ENCODE data around the gene CYP4F2. TPM values are rescaled to one million over a fixed set of nuclear protein-coding genes. Genes with fewer than 3 reads are reported as not detected.
"Not testable (repeated sequence)": the region's sequence is repeated elsewhere in the genome, so short reads cannot be mapped to it uniquely, and the experiment has no call there.

Gene CYP4F2
- total and polyA plus RNA-seq, 10 donors: 0.37 TPM; not detected in 9

DNA sequence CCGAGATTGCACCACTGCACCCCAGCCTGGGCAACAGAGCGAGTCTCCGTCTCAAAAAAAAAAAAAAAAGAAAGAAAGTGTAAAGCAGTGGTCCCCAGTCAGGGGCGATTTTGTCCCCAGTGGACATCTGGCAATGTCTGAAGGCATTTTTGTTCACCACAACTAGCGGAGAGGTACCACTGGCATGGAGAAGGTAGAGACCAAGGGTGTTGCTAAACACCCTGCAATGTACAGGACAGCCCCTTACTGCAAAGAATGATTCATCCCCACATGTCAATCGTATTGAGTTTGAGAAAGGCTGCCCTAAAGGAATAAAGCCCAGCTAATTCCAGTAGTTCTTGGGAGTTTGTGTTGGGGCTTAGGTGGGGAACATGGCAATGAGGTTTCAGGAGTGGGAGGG lies 38.7 kb downstream of the CYP4F2 start:
- Histone ChIP-seq H3K27ac (no peak overlapping the region), H3K9me3 (no peaks in the 10 kb centered on the region), H3K27me3 (replicated peaks in 1 of 7) (peaks cover 0 to 36% (median 0%) of the 10 kb centered on the region in 7 donors), H3K36me3 (no peaks in the 10 kb centered on the region), H3K4me3 (no peak overlapping the region), H3K4me1 (no peaks in the 10 kb centered on the region)
- WGBS, 5 donors: 70 to 82% (median 71%) methylated on average over 6 of the region's 6 CpGs
- DNase-seq: no peak
- TF ChIP-seq POLR2A (IDR thresholded peaks at IDR 0.05) (no peak), POLR2AphosphoS5 (IDR thresholded peaks at IDR 0.05) (no peak)
- intact Hi-C loops (cut with DNase I; ENCODE audit: low total_unique reads): no loop called here

GRCh38 chr19:15850385-15850784 lies 47.5 kb downstream of the CYP4F2 start:
- intact Hi-C loops (cut with DNase I; ENCODE audit: low total_unique reads): no loop called here
- H3K27ac ChIP-seq: no peak overlapping the region
- DNase-seq: no peak
- H3K4me1 ChIP-seq: no peaks in the 10 kb centered on the region
- no peaks in the 10 kb centered on the region for H3K36me3 ChIP-seq
- WGBS, 5 donors: 86 to 93% (median 87%) methylated on average over 3 of the region's 3 CpGs
- H3K4me3 ChIP-seq: no peak overlapping the region
- TF ChIP-seq POLR2AphosphoS5 (IDR thresholded peaks at IDR 0.05): no peak
- TF ChIP-seq POLR2A (IDR thresholded peaks at IDR 0.05): no peak
- TF ChIP-seq, protein P1, sequence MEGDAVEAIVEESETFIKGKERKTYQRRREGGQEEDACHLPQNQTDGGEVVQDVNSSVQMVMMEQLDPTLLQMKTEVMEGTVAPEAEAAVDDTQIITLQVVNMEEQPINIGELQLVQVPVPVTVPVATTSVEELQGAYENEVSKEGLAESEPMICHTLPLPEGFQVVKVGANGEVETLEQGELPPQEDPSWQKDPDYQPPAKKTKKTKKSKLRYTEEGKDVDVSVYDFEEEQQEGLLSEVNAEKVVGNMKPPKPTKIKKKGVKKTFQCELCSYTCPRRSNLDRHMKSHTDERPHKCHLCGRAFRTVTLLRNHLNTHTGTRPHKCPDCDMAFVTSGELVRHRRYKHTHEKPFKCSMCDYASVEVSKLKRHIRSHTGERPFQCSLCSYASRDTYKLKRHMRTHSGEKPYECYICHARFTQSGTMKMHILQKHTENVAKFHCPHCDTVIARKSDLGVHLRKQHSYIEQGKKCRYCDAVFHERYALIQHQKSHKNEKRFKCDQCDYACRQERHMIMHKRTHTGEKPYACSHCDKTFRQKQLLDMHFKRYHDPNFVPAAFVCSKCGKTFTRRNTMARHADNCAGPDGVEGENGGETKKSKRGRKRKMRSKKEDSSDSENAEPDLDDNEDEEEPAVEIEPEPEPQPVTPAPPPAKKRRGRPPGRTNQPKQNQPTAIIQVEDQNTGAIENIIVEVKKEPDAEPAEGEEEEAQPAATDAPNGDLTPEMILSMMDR (IDR thresholded peaks at IDR 0.05 in 8 of 11, conservative IDR thresholded peaks at IDR 0.05 in 3 of 11): no peak
- H3K27me3 ChIP-seq (replicated peaks in 1 of 7): no peaks in the 10 kb centered on the region
- peaks cover 0 to 10% (median 0%) of the 10 kb centered on the region in 8 donors for H3K9me3 ChIP-seq

GRCh38 chr19:15846923-15847322 lies 51.0 kb downstream of the CYP4F2 start:
- intact Hi-C loops (cut with DNase I; ENCODE audit: low total_unique reads): no loop called here
- H3K27me3 ChIP-seq (replicated peaks in 1 of 7): peaks cover 0 to 4% (median 0%) of the 10 kb centered on the region in 7 donors
- H3K36me3 ChIP-seq: no peaks in the 10 kb centered on the region
- TF ChIP-seq POLR2AphosphoS5 (IDR thresholded peaks at IDR 0.05) (no peak), POLR2A (IDR thresholded peaks at IDR 0.05) (no peak)
- TF ChIP-seq, protein P1 (IDR thresholded peaks at IDR 0.05 in 8 of 11, conservative IDR thresholded peaks at IDR 0.05 in 3 of 11): no peak
- 79 to 95% (median 88%) methylated on average over 6 of the region's 6 CpGs for WGBS, 5 donors
- H3K27ac ChIP-seq: no peak overlapping the region
- H3K4me1 ChIP-seq: peaks cover 0 to 18% (median 0%) of the 10 kb centered on the region in 6 donors
- DNase-seq: no peak
- H3K4me3 ChIP-seq: no peak overlapping the region
- H3K9me3 ChIP-seq: peaks cover 0 to 5% (median 0%) of the 10 kb centered on the region in 8 donors

DNA sequence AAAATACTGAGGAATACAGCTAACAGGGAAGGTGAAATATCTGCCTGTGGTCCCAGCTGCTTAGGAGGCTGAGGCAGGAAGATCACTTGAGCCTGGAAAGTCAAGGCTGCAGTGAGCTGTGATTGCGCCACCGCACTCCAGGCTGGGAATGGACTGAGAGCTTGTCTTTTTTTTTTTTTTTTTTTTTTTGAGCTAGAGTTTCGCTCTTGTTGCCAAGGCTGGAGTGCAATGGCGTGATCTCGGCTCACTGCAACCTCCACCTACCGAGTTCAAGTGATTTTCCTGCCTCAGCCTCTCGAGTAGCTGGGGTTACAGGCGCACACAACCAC lies 54.0 kb downstream of the CYP4F2 start:
- H3K27ac ChIP-seq: peak overlapping the region in 3 of 8 donors; percentile 9 to 75 (median 47)

DNA sequence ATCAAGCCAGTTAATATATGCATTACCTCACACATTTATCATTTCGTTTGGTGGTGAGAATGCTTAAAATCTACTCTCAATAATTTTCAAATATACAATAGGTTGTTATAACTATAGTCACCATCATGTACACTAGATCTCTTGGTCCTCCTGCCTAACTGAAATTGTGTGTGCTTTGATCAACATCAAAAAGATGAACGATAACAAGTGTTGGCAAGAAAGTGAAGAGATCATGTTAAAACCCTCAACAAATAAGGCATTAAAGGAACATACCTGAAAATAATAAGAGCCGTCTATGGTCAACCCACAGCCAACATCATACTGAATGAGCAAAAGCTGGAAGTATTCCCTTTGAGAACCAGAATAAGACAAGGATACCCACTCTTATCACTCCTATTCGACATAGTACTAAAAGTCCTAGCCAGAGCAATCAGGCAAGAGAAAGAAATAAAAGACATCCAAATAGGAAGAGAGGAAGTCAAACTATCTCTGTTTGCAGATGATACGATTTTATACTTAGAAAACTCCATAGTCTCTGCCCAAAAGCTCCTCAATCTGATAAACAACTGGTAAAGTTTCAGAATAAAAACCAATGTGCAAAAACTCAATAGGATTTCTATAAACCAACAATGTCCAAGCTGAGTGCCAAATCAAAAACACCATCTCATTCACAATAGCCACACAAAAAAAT lies 54.5 kb downstream of the CYP4F2 start:
- Histone ChIP-seq H3K27ac (peak overlapping the region in 3 of 8 donors; percentile 9 to 47 (median 45)), H3K4me3 (no peak overlapping the region), H3K27me3 (replicated peaks in 1 of 7) (peaks cover 0 to 9% (median 0%) of the 10 kb centered on the region in 7 donors), H3K4me1 (peaks cover 0 to 19% (median 0%) of the 10 kb centered on the region in 6 donors), H3K36me3 (no peaks in the 10 kb centered on the region), H3K9me3 (no peaks in the 10 kb centered on the region)
- TF ChIP-seq, protein P1 (IDR thresholded peaks at IDR 0.05 in 8 of 11, conservative IDR thresholded peaks at IDR 0.05 in 3 of 11): no peak
- TF ChIP-seq POLR2A (IDR thresholded peaks at IDR 0.05) (no peak), POLR2AphosphoS5 (IDR thresholded peaks at IDR 0.05) (no peak)
- intact Hi-C loops (cut with DNase I; ENCODE audit: low total_unique reads): no loop called here
- WGBS, 5 donors: 51 to 61% (median 57%) methylated on average over 5 of the region's 5 CpGs
- no peak for DNase-seq

More for the DNA sequence above, 54.0 kb downstream of the CYP4F2 start:
- H3K36me3 ChIP-seq; H3K4me3 ChIP-seq; intact Hi-C loops (cut with DNase I; ENCODE audit: low total_unique reads); H3K9me3 ChIP-seq; DNase-seq; H3K27me3 ChIP-seq (replicated peaks in 1 of 7): not testable (repeated sequence)
- WGBS, 5 donors: 62 to 82% (median 65%) methylated on average over 7 to 8 of the region's 8 CpGs
- peaks cover 0 to 18% (median 0%) of the 10 kb centered on the region in 6 donors for H3K4me1 ChIP-seq
